Loucy (cell line): ENCODE data around the gene HDGFL3.
"Not testable (repeated sequence)": the region's sequence is repeated elsewhere in the genome, so short reads cannot be mapped to it uniquely, and the experiment has no call there.

ENCODE experiments used
- H2AFZ ChIP-seq: fragments of 200-600 bp; sonication (generic); 2 replicates; pipeline ENCODE4 v1.6.0; 2016; ENCODE audit warnings: antibody characterized with exemption, mild to moderate bottlenecking, low read length, moderate library complexity
- H3F3A ChIP-seq: fragments of 200-600 bp; 2 replicates; pipeline ENCODE4 v1.6.0; 2016; ENCODE audit warnings: antibody characterized with exemption, low read depth, mild to moderate bottlenecking
- H3K27me3 ChIP-seq: fragments of 200-600 bp; sonication (generic); 2 replicates; pipeline ENCODE4 v1.6.1; 2014; ENCODE audit warnings: low read length, mild to moderate bottlenecking; ENCODE audit not compliant: insufficient read depth, poor library complexity, severe bottlenecking
- H3K36me3 ChIP-seq: fragments of 200-600 bp; sonication (generic); 2 replicates; pipeline ENCODE4 v1.6.1; 2016; ENCODE audit warnings: low read length; ENCODE audit not compliant: insufficient read depth
- H3K4me1 ChIP-seq: fragments of 200-600 bp; sonication (generic); 2 replicates; pipeline ENCODE4 v1.5.1; 2014; ENCODE audit warnings: low read length, mild to moderate bottlenecking; ENCODE audit not compliant: insufficient read depth, poor library complexity, severe bottlenecking
- H3K4me2 ChIP-seq: fragments of 200-600 bp; sonication (generic); 2 replicates; pipeline ENCODE4 v1.6.0; 2014; ENCODE audit warnings: antibody characterized with exemption, low read length, low read depth, mild to moderate bottlenecking; ENCODE audit not compliant: poor library complexity, severe bottlenecking
- H3K4me3 ChIP-seq: fragments of 200-600 bp; sonication (generic); 2 replicates; pipeline ENCODE4 v1.5.1; 2014; ENCODE audit warnings: low read length, mild to moderate bottlenecking, mixed read lengths; ENCODE audit not compliant: poor library complexity, severe bottlenecking
- H3K79me2 ChIP-seq: fragments of 200-600 bp; sonication (generic); 2 replicates; pipeline ENCODE4 v1.6.1; 2014; ENCODE audit warnings: low read length; ENCODE audit not compliant: insufficient read depth
- H3K9ac ChIP-seq: fragments of 200-600 bp; sonication (generic); 2 replicates; pipeline ENCODE4 v1.6.0; 2014; ENCODE audit warnings: mild to moderate bottlenecking, low read depth, low read length, moderate library complexity; ENCODE audit not compliant: poor library complexity, severe bottlenecking
- H3K9me2 ChIP-seq: fragments of 200-600 bp; sonication (generic); replicated peaks from 2 replicates; pipeline ENCODE4 v1.6.1; 2016; ENCODE audit warnings: low read depth, low read length, mixed read lengths
- H3K9me3 ChIP-seq: fragments of 200-600 bp; sonication (generic); 2 replicates; pipeline ENCODE4 v1.6.1; 2014; ENCODE audit warnings: mild to moderate bottlenecking, antibody characterized with exemption, low read length, low read depth; ENCODE audit not compliant: insufficient read depth
- H4K20me1 ChIP-seq: fragments of 200-600 bp; sonication (generic); 2 replicates; pipeline ENCODE4 v1.6.0; 2014; ENCODE audit warnings: antibody characterized with exemption, low read length, mild to moderate bottlenecking; ENCODE audit not compliant: insufficient read depth, poor library complexity, severe bottlenecking
- EZH2phosphoT487 ChIP-seq: fragments of 200-600 bp; IDR thresholded peaks from 2 replicates; pipeline ENCODE4 v1.6.1; 2018; ENCODE audit warnings: antibody characterized with exemption, mild to moderate bottlenecking, moderate library complexity, borderline replicate concordance
- TF ChIP-seq, protein P1 (sequence below): fragments of 200-600 bp; sonication (generic); conservative IDR thresholded peaks from 2 replicates; pipeline ENCODE4 v1.5.1; 2014; ENCODE audit warnings: mild to moderate bottlenecking, antibody characterized with exemption, low read length

Gene HDGFL3

GRCh38 chr15:83092309-83092976, 115.2 kb downstream of the HDGFL3 start:
- no peaks in the 10 kb centered on the region for H3K9me3 ChIP-seq
- H4K20me1 ChIP-seq: no peaks in the 10 kb centered on the region
- no peaks in the 10 kb centered on the region for H3F3A ChIP-seq
- H3K4me1 ChIP-seq: peaks cover 8% of the 10 kb centered on the region
- H3K36me3 ChIP-seq: no peaks in the 10 kb centered on the region
- H3K9me2 ChIP-seq: no peaks in the 10 kb centered on the region
- H3K27me3 ChIP-seq: no peaks in the 10 kb centered on the region
- peak overlapping the region; percentile 57 for H2AFZ ChIP-seq
- H3K9ac ChIP-seq: no peak overlapping the region
- TF ChIP-seq EZH2phosphoT487: no peak
- TF ChIP-seq, protein P1, sequence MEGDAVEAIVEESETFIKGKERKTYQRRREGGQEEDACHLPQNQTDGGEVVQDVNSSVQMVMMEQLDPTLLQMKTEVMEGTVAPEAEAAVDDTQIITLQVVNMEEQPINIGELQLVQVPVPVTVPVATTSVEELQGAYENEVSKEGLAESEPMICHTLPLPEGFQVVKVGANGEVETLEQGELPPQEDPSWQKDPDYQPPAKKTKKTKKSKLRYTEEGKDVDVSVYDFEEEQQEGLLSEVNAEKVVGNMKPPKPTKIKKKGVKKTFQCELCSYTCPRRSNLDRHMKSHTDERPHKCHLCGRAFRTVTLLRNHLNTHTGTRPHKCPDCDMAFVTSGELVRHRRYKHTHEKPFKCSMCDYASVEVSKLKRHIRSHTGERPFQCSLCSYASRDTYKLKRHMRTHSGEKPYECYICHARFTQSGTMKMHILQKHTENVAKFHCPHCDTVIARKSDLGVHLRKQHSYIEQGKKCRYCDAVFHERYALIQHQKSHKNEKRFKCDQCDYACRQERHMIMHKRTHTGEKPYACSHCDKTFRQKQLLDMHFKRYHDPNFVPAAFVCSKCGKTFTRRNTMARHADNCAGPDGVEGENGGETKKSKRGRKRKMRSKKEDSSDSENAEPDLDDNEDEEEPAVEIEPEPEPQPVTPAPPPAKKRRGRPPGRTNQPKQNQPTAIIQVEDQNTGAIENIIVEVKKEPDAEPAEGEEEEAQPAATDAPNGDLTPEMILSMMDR: no peak
- peak overlapping the region; percentile 48 for H3K4me2 ChIP-seq
- peak overlapping the region; percentile 1 for H3K4me3 ChIP-seq
- H3K79me2 ChIP-seq: no peaks in the 10 kb centered on the region

DNA sequence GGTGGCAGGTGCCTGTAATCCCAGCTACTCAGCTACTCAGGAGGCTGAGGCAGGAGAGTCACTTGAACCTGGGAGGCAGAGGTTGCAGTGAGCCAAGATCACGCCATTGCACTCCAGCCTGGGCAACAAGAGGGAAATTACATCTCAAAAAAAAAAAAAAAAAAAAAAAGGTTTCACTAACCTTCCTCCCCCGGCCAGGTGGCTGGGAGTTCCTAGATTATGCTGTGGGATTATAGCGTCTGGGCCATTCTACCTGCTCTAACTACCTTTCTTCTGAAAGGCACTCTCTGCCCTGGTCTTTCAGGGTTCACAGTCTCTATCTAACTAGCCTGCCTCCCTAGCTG, 115.7 kb downstream of the HDGFL3 start:
- not testable (repeated sequence) for H3K4me3 ChIP-seq, H3K79me2 ChIP-seq, H3K9me2 ChIP-seq, H3F3A ChIP-seq, H3K9me3 ChIP-seq, H3K4me1 ChIP-seq, H3K27me3 ChIP-seq, H3K9ac ChIP-seq, H3K36me3 ChIP-seq, H4K20me1 ChIP-seq
- Histone ChIP-seq H2AFZ (peak overlapping the region; percentile 57), H3K4me2 (peak overlapping the region; percentile 48)

- Histone ChIP-seq H3K9me2 (no peaks in the 10 kb centered on the region), H3F3A (no peaks in the 10 kb centered on the region), H3K27me3 (no peaks in the 10 kb centered on the region), H3K9ac (no peak overlapping the region), H4K20me1 (no peaks in the 10 kb centered on the region), H3K4me1 (peaks cover 8% of the 10 kb centered on the region), H3K4me3 (no peak overlapping the region), H3K79me2 (no peaks in the 10 kb centered on the region), H3K36me3 (no peaks in the 10 kb centered on the region), H2AFZ (no peak overlapping the region), H3K9me3 (no peaks in the 10 kb centered on the region), H3K4me2 (no peak overlapping the region)
- TF ChIP-seq, protein P1: no peak
- TF ChIP-seq EZH2phosphoT487: no peak
Measured at GRCh38 chr15:83090465-83090864, 117.2 kb downstream of the HDGFL3 start.

- no peaks in the 10 kb centered on the region for H4K20me1 ChIP-seq
- no peaks in the 10 kb centered on the region for H3K79me2 ChIP-seq
- no peaks in the 10 kb centered on the region for H3K9me2 ChIP-seq
- no peak for TF ChIP-seq EZH2phosphoT487
- TF ChIP-seq, protein P1: no peak
- H3K27me3 ChIP-seq: no peaks in the 10 kb centered on the region
- H2AFZ ChIP-seq: no peak overlapping the region
- H3K36me3 ChIP-seq: no peaks in the 10 kb centered on the region
- no peak overlapping the region for H3K9ac ChIP-seq
- H3K9me3 ChIP-seq: no peaks in the 10 kb centered on the region
- H3F3A ChIP-seq: no peaks in the 10 kb centered on the region
- H3K4me3 ChIP-seq: no peak overlapping the region
- H3K4me1 ChIP-seq: peaks cover 8% of the 10 kb centered on the region
- H3K4me2 ChIP-seq: no peak overlapping the region
Measured at GRCh38 chr15:83088876-83089275, 118.7 kb downstream of the HDGFL3 start.
